Prostate gland (tissue), 2 donors: ENCODE data around the gene TET3.

Experiments used
- CTCF ChIP-seq, 4 experiments: fragments of 200-600 bp in 2 of 4; fragments of 450-650 bp in 2 of 4; sonication (generic) in 2 of 4; IDR thresholded peaks; 1 replicate in 3 of 4; 2 replicates in 1 of 4; pipeline ENCODE4 v1.5.1; 2016 to 2019; ENCODE audit warnings: antibody characterized with exemption in 4 of 4, mild to moderate bottlenecking in 2 of 4, moderate library complexity in 2 of 4
- POLR2A ChIP-seq: fragments of 450-650 bp; IDR thresholded peaks from one replicate; pipeline ENCODE4 v1.6.1; 2016; ENCODE audit warnings: antibody characterized with exemption, mild to moderate bottlenecking
- POLR2AphosphoS5 ChIP-seq: sonication (generic); formaldehyde crosslinking; IDR thresholded peaks from one replicate; pipeline ENCODE4 v1.6.1; 2017; ENCODE audit warnings: antibody characterized with exemption

DNA sequence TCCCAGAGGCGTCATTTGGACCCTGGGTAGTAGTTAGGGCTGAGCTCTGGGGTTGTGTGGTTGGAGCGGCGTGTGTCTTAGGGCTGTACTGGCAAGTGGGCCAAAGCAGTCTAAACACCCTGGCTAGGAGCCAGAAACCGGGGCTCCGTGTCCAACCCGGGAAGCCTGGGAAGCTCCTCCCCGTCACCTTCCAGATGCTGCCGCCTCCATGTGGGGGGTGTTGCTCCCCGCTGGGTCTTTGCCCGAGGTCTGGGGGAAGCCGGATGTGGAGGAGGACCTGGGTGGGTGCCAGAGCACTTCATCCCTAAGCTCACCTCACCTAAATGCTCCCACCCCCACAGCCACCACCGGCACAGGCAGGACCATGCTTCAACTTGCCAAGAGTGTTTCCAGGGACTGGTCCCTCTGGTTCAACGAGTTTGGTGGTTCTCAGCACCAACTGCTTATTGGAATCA, 25.4 kb downstream of the TET3 start:
- TF ChIP-seq CTCF (IDR thresholded peaks at IDR 0.05) (no peak), POLR2AphosphoS5 (peak; percentile 92), POLR2A (no peak)
